K562 (cell line): Measurements from ENCODE around the gene AIG1. TPM values are rescaled to one million over a fixed set of nuclear protein-coding genes. Genes with fewer than 3 reads are reported as not detected.

Source experiments
- ATAC-seq: fragments of 200-7000 bp; cut with Tn5 transposase; 3 replicates; pipeline ENCODE4 v1.9.1; 2020; ENCODE audit warnings: moderate library complexity
- BruUV-seq: library from RNA; stranded (reverse); fragments of 400-500 nt; replicated peaks from 2 replicates; lab custom pipeline; 2021; lab: Mats Ljungman, UMichigan
- CTCF ChIA-PET: fragments of 300-600 bp; formaldehyde crosslinking; extraction: SDS; loops from one replicate; lab custom pipeline; 2021; ENCODE audit warnings: low intra/inter-chr PET ratio; lab: Yijun Ruan, JAX
- POLR2A ChIA-PET: fragments of 300-600, 350-650 bp; sonication (Branson Sonifier 250); formaldehyde crosslinking; extraction: SDS; loops from one replicate; lab custom pipeline; 2021; ENCODE audit warnings: antibody characterized with exemption, inconsistent platforms; lab: Yijun Ruan, JAX
- DNase-seq, 4 experiments: peaks; one replicate each; pipeline versions ENCODE4 v3.0.0 to v3.0.0-alpha.2; 2011 to 2018; ENCODE audit warnings: low spot score in 3 of 4, mixed read lengths in 3 of 4; ENCODE audit errors: extremely low read depth in 1 of 4
- FAIRE-seq: peaks from 2 replicates; lab custom pipeline; 2011; peaks lifted over from hg19 to GRCh38; lab: Jason Lieb, UNC
- H2AFZ ChIP-seq: 2 replicates; pipeline ENCODE4 v1.6.0; 2011; ENCODE audit warnings: low read depth, low read length, control low read depth, inconsistent platforms
- H3K27ac ChIP-seq: fragments of 200-600 bp; 3 replicates; pipeline ENCODE4 v1.8.0; 2011; ENCODE audit warnings: low read depth, mild to moderate bottlenecking, control low read depth, inconsistent platforms, low read length, moderate library complexity, mixed read lengths; ENCODE audit errors: extremely low read depth
- H3K27me3 ChIP-seq, 2 experiments: fragments of 300-600 bp in 1 of 2; 2 replicates in 1 of 2; 3 replicates in 1 of 2; pipeline versions ENCODE4 v1.6.0 to v1.8.0; 2011; ENCODE audit warnings: inconsistent platforms in 2 of 2, low read length in 2 of 2, mild to moderate bottlenecking in 1 of 2, mixed read lengths in 1 of 2, moderate library complexity in 1 of 2; ENCODE audit not compliant: control insufficient read depth in 2 of 2, insufficient read depth in 2 of 2
- H3K36me3 ChIP-seq: fragments of 300-600 bp; 3 replicates; pipeline ENCODE4 v1.8.0; 2011; ENCODE audit warnings: mild to moderate bottlenecking, low read length, inconsistent platforms; ENCODE audit not compliant: control insufficient read depth, insufficient read depth
- H3K4me1 ChIP-seq, 2 experiments: fragments of 200-600 bp in 1 of 2; replicated peaks in 1 of 2; 2 replicates in 1 of 2; 3 replicates in 1 of 2; pipeline versions ENCODE4 v1.5.1 to v1.8.0; 2011; ENCODE audit warnings: inconsistent platforms in 2 of 2, low read length in 2 of 2, mild to moderate bottlenecking in 1 of 2, mixed read lengths in 1 of 2, moderate library complexity in 1 of 2; ENCODE audit not compliant: control insufficient read depth in 2 of 2, insufficient read depth in 2 of 2
- H3K4me2 ChIP-seq: 2 replicates; pipeline ENCODE4 v1.6.1; 2011; ENCODE audit warnings: low read length, control low read depth, inconsistent platforms, mixed read lengths; ENCODE audit not compliant: insufficient read depth
- H3K4me3 ChIP-seq: fragments of 200-600 bp; sonication (generic), shearing (Covaris generic); 2 replicates; pipeline ENCODE4 v1.5.1; 2016; ENCODE audit warnings: control low read depth, inconsistent platforms
- H3K79me2 ChIP-seq: fragments of 200-600 bp; 3 replicates; pipeline ENCODE4 v1.8.0; 2011; ENCODE audit warnings: low read length, inconsistent platforms; ENCODE audit not compliant: control insufficient read depth, insufficient read depth
- H3K9ac ChIP-seq, 2 experiments: 2 replicates each; pipeline versions ENCODE4 v1.6.0 to v1.6.1; 2011; ENCODE audit warnings: low read depth in 2 of 2, low read length in 2 of 2, control low read depth in 1 of 2, inconsistent platforms in 1 of 2, mild to moderate bottlenecking in 1 of 2, mixed read lengths in 1 of 2; ENCODE audit not compliant: insufficient read depth in 1 of 2
- H3K9me1 ChIP-seq: one replicate; pipeline ENCODE4 v1.6.0; 2011; ENCODE audit warnings: inconsistent platforms, mild to moderate bottlenecking, low read length, moderate library complexity; ENCODE audit not compliant: control insufficient read depth, insufficient read depth
- H3K9me3 ChIP-seq: replicated peaks from 2 replicates; pipeline ENCODE4 v1.5.1; 2011; ENCODE audit warnings: low read depth, low read length, inconsistent platforms; ENCODE audit not compliant: control insufficient read depth, insufficient read depth
- H4K20me1 ChIP-seq: replicated peaks from 2 replicates; pipeline ENCODE4 v1.6.1; 2011; ENCODE audit warnings: low read length, inconsistent platforms, mixed read lengths; ENCODE audit not compliant: control insufficient read depth, insufficient read depth
- ETS1 ChIP-seq: conservative IDR thresholded peaks from 2 replicates; pipeline ENCODE4 v1.6.1; 2011; ENCODE audit warnings: low read depth, mild to moderate bottlenecking, low read length; ENCODE audit not compliant: control insufficient read depth
- FIP1L1 ChIP-seq: fragments of 200-400 bp; formaldehyde crosslinking; IDR thresholded peaks from 2 replicates; pipeline ENCODE4 v1.6.1; 2018; ENCODE audit warnings: mild to moderate bottlenecking, low read depth, low read length; ENCODE audit not compliant: poor library complexity, severe bottlenecking
- POLR2G ChIP-seq: fragments of 200-400 bp; formaldehyde crosslinking; IDR thresholded peaks from 2 replicates; pipeline ENCODE4 v1.6.1; 2017; ENCODE audit warnings: low read depth, mild to moderate bottlenecking, antibody characterized with exemption, low read length, moderate library complexity
- RBFOX2 ChIP-seq: fragments of 200-400 bp; formaldehyde crosslinking; IDR thresholded peaks from 2 replicates; pipeline ENCODE4 v1.6.1; 2017; ENCODE audit warnings: low read depth, mild to moderate bottlenecking, low read length, moderate library complexity
- TCF3 ChIP-seq: sonication (generic); formaldehyde crosslinking; IDR thresholded peaks from 2 replicates; pipeline ENCODE4 v1.4.0; 2020; ENCODE audit warnings: mild to moderate bottlenecking, missing genetic modification reagents
- WGBS: fragments of 100-300 bp; shearing (Covaris generic); methylation state at CpG from one replicate; pipeline ENCODE4 v1.1.6; 2016; ENCODE audit warnings: low coverage, mixed read lengths; ENCODE audit not compliant: insufficient coverage; ENCODE audit errors: missing lambda C conversion rate; 5-methylcytosine and 5-hydroxymethylcytosine counted together
- in situ Hi-C: fragments of 300-500 bp; cut with MboI; formaldehyde crosslinking; loops from 4 replicates; pipeline ENCODE4 v1.15.0; 2018; ENCODE audit warnings: inconsistent platforms, mixed read lengths
- intact Hi-C: fragments of 100-400 bp; cut with micrococcal nuclease; formaldehyde crosslinking; loops from 2 replicates; pipeline ENCODE4 v1.14.2; 2022
- polyA plus RNA-seq, 8 experiments: library from polyadenylated mRNA; depleted of rRNA in 4 of 8; stranded (reverse) in 5 of 8; unstranded in 3 of 8; fragments of >200 nt; fragmentation: Nextera tagmentation in 2 of 8; fragmentation: Illumina TruSeq in 1 of 8; extraction: Ambion mirVana in 2 of 8; extraction: Trizol in 1 of 8; gene quantifications; 2 replicates each; pipeline versions ENCODE4 v1.2.1 to v1.2.3, GENCODE V29; 2011 to 2014; ENCODE audit warnings: inconsistent platforms in 1 of 8, missing spikeins in 1 of 8
- total RNA-seq, 7 experiments: library from RNA; depleted of rRNA in 6 of 7; stranded (reverse); fragments of >200 nt in 6 of 7; fragmentation: Illumina TruSeq in 2 of 7; extraction: Trizol in 2 of 7; gene quantifications; 2 replicates each; pipeline versions ENCODE4 v1.2.1 to v1.2.3, GENCODE V29; 2011 to 2021; ENCODE audit warnings: low replicate concordance in 1 of 7

AIG1 gene
- total and polyA plus RNA-seq, 9 of the 15 experiments (the other 6 are each of a cell fraction or from before 2014, with no cell fraction given): 74.8 to 333 (median 127) TPM

- no peak for DNase-seq
- intact Hi-C loops (no loop called here), in situ Hi-C loops (no loop called here)
- Histone ChIP-seq H3K4me3 (no peak overlapping the region), H3K9ac (peak overlapping the region in 1 of 2 experiments; percentile 41; a peak in 1 of 4 replicates), H3K79me2 (peaks cover 100% of the 10 kb centered on the region), H3K4me1 (peaks cover 0 to 10% of the 10 kb centered on the region in 2 experiments; a peak in 3 of 5 replicates), H2AFZ (no peak overlapping the region), H3K27me3 (no peaks in the 10 kb centered on the region), H3K9me3 (peaks cover 13% of the 10 kb centered on the region), H3K36me3 (peaks cover 98% of the 10 kb centered on the region), H3K9me1 (peaks cover 5% of the 10 kb centered on the region), H3K4me2 (no peak overlapping the region), H4K20me1 (no peaks in the 10 kb centered on the region; the same call in 1 of the 2 replicates), H3K27ac (no peak overlapping the region)
- ATAC-seq: no peak
- ChIA-PET CTCF (no interaction called here), POLR2A (no interaction called here)
- no peak for FAIRE-seq
- WGBS: 93% methylated on average over 4 of the region's 4 CpGs
- BruUV-seq: no TSS peak
- TF ChIP-seq TCF3 (CRISPR knock-in tag): no peak
- TF ChIP-seq ETS1: no peak
- no peak for TF ChIP-seq FIP1L1
- TF ChIP-seq RBFOX2: peak; percentile 57
- TF ChIP-seq POLR2G: peak; percentile 42; the same call in 1 of the 2 replicates
Observed at GRCh38 chr6:143177706-143178105, 117.0 kb downstream of the AIG1 start.
